Fibroblast of mammary gland (primary cell): ENCODE measurements around the gene GRAMD4.
A peak's percentile ranks its signal among the peaks of the same experiment; 100 is the strongest.

Source experiments
- DNase-seq: peaks from one replicate; pipeline ENCODE4 v3.0.0-alpha.2; 2010; ENCODE audit warnings: low read depth
- H3K4me3 ChIP-seq: 2 replicates; pipeline ENCODE4 v1.5.1; 2011; ENCODE audit warnings: low read depth, mild to moderate bottlenecking, low read length, moderate library complexity; ENCODE audit not compliant: control insufficient read depth
- TF ChIP-seq, protein P1 (sequence below): conservative IDR thresholded peaks from 2 replicates; pipeline ENCODE4 v1.5.1; 2011; ENCODE audit warnings: low read depth, low read length, inconsistent platforms; ENCODE audit not compliant: control insufficient read depth, insufficient read depth

The GRAMD4 gene

DNA sequence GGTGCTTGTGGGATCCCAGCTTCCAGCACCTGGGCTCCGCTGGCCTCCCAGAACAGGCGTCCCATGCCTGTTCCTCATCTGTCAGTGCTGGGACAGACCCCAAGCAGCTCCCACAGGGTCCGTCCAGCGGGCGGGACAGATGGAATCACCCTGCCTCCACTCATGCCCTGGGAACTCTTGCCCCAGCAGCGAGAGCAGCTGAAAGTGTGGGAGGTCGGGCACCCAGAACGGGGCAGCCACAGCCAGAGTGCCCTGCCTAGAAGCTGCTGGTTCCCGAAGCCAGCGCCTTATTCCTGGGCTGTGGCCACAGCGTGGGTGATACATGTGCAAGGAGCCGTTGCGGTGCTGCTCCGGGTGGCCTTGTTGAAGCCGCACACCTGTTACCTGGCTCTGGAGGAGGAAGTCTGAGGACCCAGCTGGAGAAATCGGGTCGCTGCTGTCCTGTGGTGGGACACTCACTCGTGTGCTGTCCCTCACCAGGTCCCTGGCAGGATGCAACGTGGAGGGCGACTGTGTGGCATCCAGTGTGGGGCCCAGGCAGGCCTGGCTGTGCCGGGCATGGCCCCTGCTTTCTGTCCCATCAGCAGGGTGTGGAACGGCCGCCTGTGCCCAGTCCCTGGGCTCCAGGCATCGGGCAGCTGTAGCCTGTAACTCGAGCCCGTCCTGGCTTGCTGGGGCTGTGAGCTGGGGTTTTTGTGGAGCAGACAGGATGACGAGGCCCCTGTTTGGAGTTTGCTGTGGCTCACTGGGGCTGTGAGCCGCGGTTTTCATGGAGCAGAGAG lies 16.2 kb downstream of the GRAMD4 start:
- no peak for DNase-seq
- TF ChIP-seq, protein P1, sequence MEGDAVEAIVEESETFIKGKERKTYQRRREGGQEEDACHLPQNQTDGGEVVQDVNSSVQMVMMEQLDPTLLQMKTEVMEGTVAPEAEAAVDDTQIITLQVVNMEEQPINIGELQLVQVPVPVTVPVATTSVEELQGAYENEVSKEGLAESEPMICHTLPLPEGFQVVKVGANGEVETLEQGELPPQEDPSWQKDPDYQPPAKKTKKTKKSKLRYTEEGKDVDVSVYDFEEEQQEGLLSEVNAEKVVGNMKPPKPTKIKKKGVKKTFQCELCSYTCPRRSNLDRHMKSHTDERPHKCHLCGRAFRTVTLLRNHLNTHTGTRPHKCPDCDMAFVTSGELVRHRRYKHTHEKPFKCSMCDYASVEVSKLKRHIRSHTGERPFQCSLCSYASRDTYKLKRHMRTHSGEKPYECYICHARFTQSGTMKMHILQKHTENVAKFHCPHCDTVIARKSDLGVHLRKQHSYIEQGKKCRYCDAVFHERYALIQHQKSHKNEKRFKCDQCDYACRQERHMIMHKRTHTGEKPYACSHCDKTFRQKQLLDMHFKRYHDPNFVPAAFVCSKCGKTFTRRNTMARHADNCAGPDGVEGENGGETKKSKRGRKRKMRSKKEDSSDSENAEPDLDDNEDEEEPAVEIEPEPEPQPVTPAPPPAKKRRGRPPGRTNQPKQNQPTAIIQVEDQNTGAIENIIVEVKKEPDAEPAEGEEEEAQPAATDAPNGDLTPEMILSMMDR, result no peak

DNA sequence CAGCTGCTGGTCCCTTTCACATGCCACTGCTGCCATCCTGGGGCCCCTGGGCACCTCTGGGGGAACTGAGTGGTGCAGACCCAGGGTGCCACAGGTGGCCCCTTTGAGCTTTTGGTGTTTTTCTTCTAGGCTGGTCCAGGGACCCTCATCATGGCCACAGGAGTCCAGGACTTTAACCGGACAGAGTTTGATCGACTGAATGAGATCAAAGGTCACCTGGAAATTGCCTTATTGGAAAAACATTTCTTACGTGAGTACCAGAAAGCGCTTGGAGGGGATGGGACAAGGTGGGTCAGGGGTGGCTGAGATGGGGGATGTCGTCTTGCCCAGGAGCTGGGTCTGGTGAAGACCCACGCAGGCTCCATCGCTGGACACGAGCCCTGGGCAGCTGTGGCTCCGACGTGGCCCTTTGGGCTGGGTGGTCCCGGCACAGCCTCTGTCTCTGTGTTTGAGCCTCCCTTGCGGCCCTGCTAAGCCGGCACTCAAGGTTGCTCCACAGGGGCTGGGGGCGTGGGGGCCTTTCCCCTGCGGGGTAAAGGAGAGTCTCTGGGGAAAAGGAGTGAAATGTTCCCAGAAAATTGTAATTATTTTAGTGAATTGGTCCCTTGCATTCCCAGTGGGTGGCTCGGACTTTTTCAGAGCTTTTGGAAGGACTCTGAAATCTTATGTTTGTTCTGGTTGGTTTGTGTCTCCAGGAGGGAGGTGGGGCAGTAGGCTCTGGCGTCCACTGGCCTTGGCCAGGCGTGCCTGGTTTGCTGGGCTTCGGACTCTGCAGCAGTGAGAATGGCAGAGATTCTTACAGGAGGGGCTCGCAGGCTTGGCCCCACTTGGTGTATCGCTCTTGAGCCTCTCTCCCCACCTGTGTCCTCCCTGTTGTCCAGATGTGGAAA lies 17.8 kb downstream of the GRAMD4 start:
- TF ChIP-seq, protein P1, result no peak
- DNase-seq, result no peak
- H3K4me3 ChIP-seq, result no peak overlapping the region

More for the DNA sequence above, 16.2 kb downstream of the GRAMD4 start:
- H3K4me3 ChIP-seq, result no peak overlapping the region

DNA sequence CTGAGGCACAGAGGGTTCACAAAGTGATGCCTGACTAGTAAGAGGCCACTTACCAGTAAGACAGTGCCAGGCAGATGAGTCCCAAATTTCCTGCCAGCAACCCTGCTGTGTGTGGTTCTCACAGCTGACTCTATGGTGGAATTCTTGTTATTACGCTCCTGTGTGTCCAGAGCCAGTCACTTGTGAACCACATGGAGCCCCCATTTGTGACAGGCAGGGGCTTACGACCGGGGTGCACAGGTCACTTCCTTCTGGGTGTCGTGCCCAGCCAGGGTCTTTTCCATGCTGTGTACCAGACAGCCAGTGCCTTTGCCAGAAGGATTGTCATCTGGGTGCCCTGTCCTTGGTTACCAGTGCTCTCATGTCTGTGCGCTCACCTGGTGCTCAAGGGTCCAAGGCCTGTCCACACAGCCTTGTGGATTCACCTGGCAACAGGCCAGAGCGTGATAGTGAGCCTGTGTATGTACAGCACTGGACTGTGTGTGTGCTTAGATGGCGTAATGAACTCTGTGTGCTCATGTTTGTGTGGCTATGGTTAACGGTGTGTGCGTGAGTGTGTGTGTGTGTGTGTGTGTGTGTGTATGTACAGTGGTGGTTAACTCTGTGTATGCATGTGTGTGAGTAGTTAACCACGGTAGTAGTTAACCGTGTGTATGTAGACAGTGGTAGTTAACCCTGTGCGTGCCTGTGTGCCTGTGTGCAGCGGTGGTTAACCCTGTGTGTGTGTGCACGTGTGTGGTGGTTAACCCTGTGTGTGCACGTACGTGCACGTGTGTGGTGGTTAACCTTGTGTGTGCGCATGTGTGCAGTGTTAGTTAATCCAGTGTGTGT lies 18.6 kb downstream of the GRAMD4 start:
- TF ChIP-seq, protein P1, result no peak
- DNase-seq, result peak; percentile 44

DNA sequence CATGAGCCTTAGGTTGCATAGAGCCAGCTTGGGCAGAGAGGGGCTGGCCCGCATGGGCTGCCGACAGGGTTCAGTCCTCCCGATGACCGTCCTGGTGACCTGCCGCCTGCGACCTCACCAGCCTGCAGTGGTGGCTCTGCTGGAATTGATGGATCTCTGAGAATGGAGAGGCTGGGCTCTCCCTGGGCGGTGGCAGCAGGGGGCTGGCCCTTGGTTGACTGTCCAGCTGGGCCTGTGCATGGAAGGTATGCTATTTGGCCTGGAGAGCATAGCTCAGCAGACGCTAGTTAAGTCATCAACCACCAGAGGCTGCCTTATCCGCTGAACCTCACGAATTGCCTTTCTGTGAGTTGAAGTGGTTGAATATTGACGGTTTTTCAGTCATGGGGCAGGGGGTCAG lies 19.7 kb downstream of the GRAMD4 start:
- no peak for DNase-seq
- TF ChIP-seq, protein P1, result no peak
- H3K4me3 ChIP-seq, result no peak overlapping the region

More for the DNA sequence above, 18.6 kb downstream of the GRAMD4 start:
- no peak overlapping the region for H3K4me3 ChIP-seq

DNA sequence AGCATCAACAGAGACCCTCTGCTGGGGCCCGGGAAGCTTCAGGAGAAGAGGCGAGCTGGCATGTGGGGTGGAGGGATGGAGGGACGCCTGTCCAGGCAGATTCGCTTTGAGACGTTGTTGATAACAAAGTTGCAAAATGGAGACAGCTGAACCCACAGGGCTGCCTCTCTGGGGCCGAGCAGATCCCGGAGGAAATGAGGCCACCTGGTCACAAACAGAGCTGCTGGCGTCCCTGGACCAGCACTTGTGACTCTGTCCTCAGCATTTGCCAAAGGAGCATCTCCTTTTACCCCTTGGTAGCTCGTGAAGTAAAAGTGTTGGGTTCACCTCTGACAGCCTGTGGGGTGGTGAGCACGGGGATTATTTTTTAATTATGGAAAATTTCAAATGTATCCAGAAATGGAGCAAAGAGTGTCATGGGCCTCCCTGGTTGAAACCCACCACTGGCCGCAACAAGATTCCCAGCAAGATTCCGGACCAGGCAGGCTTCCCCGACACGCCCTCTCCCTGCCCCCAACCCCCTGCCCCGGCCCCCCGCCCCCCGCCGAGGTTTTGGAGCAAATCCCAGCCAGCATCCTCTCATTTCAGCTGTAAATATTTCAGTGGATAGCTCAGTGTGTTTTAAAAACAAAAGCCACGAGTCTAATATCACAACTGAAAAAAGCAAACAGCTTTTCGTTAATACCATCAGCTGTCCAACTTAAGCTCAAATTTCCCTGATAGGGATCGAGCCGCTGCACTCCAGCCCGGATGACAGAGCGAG lies 20.3 kb downstream of the GRAMD4 start:
- TF ChIP-seq, protein P1, result no peak
- DNase-seq, result no peak
- no peak overlapping the region for H3K4me3 ChIP-seq
